DMS153 treated with DMSO at 0.1 percent for 48 hours (cell line): ENCODE measurements around the gene FKBP5.
"Not testable (repeated sequence)": the region's sequence is repeated elsewhere in the genome, so short reads cannot be mapped to it uniquely, and the experiment has no call there.

ENCODE experiments used
- DNase-seq: peaks from one replicate; lab custom pipeline; 2025; ENCODE audit not compliant: unreplicated experiment; lab: John Stamatoyannopoulos, UW

FKBP5 gene

DNA sequence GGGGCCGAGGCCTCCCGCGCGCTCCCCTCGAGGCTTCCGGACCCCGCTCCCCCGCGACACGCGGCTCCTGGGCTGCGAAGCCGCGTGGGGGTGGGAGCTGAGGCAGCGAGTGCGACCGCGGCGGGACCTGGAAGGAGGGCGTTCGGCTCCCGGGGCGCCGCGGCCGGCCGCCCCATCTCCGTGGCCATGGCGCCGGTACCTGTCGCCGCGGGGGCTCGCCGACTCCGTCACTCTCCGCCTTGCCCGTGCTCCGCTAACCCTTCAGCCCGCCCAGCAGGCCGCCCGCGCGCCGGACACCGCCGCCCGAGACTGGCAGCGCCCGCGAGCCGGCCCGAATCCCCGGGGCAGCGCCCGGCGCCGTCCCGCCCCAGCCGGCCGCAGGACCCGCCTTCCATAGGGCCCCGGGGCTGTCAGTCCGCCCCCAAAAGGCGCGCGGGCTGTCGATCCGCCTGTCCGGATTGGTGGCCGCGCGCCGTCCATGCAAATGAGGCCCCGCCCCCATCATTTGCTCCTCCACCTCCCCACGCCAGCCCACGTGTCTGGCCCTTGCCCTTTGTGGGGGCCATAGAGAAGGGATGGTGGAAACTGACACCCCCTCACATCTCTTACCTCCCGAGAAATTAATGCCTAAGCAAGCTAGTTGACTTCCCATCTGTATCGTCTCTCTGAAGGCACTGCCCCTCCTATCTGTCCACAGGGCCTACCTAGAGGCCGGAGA lies at the start of gene FKBP5:
TSS of gene FKBP5 (minus strand) at position 311 of the 718 bp plus-strand sequence. CDS start 46,091 bp downstream, outside the sequence.
- peak; percentile 72 for DNase-seq

DNA sequence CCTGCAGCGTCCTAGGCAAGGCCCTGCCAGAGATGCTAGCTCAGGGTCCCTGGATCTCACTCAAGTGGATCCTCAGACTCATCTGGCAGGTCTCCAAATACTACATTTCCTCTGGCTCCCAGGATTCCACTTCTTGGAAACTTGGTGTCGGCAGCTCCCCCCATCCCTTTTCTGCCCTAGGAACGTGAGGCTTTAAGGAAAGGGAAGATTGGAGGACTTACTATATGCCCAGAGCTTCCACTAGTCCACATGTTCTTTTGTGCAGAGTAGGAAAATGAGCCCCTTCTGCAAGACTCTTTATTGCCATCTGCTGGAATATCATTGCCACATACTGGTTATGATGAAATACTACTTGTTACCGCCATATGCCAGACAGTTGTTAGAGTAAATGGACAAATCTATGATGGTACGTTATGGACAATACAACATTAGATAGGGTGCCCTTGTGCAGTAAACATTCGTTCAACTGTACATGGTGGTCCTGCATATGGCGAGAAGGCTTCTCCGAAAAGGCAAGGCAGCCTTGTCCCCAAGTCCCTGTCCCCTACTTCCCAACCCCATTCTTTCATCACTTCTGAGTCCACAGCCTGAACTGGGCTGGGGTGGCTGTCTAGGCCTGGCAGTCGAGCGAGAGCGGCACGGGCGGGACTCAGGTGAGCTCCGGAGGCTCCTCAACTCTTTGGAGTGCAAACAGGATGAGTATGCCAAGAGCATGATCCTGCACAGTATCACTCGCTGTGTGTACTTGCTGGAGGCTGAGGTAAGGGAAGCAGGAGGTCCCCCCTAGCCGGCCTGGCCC lies 48.9 kb upstream of the FKBP5 start:
- peak; percentile 82 for DNase-seq

DNA sequence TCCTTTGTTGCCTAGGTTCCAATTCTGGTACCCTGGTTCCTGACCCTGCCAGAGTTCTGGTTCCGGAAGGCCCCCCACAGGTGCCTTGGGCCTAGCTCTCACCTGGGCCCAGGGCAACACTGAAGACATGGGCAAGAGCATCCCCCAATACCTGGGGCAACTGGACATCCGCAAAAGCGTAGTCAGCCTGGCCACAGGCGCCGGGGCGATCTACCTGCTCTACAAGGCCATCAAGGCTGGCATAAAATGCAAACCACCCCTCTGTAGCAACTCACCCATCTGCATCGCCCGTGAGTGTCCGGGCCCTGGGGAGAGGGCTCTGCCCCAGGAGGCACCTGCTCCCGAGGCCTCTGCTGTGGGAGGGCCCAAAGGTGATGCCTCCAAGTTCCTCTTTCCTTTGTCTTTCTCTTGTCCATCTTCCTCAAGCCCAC lies 48.3 kb upstream of the FKBP5 start, which contains the start of gene ARMC12:
TSS of gene ARMC12 (plus strand) at position 51 of the 431 bp plus-strand sequence. CDS start at position 128, 77 bp downstream.
- DNase-seq, result no peak

DNA sequence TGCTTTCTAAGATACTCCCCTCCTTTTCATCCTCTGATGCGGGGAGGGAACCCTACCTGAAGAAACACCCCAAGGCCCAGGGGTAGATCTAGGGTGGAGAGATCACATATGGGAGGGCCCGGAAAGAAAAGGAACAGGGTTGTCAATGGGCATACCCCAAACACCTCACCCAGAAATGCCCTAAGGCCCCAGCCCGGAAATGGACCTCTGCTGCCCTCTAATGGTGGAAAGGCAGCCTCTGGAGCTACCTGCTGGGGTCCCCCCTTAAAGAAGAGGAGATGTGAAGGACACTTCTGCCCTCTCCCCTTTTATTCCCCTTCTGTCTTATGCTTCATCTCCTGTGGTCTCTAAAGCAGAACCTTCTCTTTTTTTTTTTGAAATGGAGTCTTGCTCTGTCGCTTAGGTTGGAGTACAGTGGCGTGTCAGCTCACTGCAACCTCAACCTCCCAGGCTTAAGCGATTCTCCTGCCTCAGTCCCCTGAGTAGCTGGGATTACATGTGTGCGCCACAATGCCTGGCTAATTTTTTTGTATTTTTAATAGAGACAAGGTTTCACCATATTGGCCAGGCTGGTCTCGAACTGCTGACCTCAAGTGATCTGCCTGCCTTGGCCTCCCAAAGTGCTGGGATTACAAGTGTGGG lies 47.7 kb upstream of the FKBP5 start:
- peak; percentile 62 for DNase-seq

DNA sequence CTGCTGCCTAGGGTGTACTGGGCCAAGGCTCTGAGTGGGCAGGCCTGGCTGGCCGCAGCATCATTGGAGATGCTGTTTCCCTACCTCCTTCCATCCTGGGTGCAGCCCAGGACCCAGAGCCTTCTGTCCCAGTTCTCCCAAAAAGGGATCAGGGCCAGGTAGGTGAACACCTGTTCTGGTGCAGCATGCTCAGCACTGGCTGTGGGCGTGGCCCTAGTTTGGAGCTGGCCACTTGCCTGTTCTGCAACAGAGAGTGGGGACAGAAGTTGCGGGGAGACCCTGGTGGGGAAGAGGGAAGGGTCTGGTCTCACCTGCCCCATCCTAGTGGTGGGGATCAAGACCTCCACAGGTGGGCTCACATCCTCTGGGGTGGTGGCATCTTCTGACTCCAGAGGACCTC lies 46.7 kb upstream of the FKBP5 start:
- no peak for DNase-seq

DNA sequence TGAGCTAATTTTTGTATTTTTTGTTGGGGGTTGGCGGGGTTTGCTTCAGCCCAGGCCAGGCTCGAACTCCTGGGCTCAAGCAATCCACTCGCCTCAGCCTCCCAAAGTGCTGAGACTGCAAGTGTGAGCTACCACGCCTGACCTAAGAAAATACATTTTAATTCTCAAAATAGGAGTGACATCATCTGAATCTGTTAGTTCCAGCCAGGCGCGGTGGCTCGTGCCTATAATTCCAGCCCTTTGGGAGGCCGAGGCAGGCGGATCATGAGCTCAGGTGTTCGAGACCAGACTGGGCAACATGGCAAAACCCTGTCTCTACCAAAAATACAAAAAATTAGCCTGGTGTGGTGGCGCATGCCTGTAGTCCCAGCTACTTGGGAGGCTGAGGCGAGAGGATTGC lies 45.6 kb upstream of the FKBP5 start:
- DNase-seq, result not testable (repeated sequence)

DNA sequence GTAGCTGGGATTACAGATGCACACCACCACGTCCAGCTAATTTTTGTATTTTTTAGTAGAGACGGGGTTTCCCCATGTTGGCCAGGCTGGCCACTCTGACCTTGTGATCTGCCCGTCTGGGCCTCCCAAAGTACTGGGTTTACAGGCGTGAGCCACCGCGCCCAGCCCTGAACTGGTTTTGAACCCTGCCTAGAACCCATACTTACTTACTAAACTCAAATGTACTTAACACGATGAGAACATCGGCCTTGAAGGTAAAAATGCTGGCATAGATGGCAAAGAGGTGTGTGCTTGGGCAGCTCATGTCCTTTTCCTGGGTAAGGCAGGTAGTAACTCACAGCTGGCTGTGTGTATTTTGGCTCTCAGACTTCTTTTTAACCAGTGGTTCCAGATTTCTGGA lies 44.9 kb upstream of the FKBP5 start:
- no peak for DNase-seq

DNA sequence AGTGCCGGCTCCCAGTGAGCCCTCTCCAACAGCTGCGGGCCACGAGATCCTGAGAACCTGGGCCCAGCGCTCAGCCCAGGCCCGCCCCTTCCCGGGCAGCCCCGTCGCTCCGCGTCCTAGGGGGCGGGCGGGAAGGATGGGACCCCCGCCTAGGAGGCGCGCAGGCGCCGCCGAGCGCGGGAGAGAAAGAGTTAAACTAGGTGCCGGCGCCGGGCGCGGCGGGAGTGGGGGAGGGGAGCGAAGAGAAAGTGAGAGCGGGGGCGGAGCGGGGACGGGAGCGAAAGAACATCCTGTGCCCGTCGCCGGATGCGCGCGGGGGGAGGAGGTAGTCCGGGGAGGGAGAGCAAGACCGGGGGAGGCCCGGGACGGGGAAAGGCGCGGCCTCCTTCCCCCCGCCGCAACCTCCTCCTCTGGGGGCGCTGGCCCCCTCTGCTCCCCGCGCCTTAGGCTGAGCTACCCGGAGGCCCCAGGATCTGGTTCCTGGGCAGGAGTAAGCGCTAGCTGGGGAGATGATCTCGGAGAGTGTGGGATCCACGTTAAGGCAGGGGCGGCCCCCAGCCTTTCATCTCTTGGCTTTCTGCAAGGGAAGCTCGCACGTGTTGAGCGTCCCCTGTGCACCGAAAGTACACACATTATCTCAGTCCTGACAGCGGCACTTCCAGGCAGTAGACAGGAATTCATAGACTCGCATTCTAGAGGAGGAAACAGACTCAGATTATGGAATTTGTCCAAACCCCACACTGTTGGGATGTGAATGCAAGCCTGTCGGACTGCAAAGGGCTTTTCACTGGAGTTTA lies 43.2 kb upstream of the FKBP5 start:
- DNase-seq, result peak; percentile 71

DNA sequence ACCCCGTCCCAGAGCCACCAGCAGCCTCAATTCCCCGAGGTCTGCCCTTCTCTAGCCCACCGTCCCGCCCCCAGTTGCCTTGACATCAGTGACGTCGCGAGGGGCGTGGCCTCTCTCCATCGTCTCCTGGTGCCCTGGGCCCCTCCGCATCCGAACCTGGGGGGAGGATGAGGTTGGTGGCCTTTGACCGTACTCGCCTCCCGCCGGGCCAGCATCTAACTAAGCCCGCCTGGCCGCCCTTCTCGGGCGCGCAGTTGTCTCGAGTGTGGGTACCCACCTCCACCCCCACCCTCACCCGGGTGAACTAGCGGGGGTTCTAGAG lies 42.7 kb upstream of the FKBP5 start:
- peak; percentile 87 for DNase-seq

DNA sequence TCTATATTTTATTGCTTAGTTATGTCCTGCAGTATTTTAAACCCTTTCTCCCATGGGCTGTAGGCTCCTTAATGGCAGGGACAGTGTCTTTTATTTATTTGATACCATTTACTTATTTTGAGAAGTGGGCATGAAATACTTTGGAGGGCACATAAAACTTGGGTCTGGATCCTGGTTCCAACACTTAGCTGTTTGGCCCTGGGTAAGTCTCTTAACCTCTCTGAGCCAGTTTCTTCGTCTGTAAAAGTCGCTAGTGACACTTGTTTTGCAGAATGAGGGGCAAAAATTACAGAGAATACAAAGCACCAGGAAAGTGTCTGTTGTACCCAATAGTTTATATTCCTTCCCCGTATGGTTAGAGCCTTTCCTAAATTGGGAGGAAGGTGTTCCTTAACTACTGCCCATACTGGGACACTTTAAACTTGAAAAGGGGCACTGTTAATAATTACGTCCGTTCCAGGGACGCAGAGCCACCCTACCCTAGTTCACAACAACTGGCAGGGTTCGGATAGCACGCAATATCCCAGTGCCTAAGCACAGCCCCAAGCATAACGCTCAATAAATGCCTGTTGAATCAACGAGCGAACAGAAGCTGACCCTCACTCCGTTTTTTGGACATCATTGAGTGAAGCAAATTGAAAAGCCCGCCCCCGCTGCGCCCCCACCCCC lies 42.2 kb upstream of the FKBP5 start:
- no peak for DNase-seq

DNA sequence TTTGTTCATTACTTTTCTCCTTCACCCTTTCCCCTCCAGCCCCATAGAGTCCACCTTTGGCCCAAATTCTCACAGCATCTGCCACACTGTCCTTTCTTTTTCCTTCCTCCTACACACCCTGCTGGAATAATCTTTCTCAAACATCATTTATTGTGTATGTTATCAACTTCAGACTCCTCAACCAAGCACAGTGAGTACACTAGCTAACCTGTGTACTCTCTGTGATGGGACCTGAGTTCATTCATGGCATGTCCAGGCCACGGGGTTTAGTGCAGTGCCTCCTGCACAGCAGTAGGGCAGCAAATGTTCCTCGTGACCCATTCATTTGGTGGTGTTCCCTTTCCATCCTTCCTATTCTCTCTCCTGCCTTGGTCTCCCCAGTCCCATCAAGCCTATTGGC lies 41.0 kb upstream of the FKBP5 start:
- DNase-seq, result no peak

DNA sequence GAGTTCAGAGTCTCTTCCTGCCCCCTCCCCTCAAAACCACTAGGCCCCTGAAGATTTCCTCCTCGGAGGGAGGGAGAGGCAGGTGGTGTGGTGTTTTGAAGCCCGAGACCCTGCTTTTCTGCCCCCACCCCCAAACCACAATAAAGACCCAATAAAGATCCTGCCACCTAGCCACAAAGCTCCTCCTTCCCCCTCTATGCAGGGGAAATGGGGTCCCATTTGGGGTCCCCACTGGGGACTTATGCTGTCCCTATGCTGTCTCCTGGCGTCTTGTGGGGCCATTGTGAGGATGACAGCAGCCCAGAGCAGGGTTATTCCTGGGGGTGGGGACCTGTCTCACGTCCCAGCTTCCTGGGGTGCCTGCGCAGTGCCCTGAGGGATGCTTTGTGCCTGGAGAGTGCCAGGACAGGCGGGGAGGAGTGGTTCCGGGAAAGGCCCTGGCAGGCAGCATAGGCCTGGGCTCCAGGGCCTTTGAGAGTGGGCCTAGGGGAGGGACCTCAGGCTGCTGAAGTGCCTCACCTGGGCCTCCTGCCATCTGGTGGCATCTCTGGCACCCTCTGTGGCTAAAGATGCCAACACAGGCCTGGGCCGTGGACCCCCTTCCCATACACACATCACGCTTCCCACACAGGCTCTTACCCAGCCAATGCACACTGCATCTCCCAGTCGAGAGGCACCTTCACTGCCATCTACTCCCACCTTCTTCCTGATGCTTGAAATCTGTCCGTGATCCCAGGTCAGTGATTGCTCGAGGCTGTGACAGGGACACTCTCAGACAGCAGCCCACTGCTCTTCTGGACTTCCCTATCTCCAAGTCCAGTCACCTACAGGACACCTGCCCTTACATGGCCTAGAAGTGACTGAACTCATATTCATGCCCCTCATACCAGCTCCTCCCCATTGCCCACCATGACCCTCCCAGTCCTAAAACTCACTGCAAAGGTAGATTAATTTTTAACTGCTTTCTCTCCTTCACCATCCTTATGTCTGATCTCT lies 40.3 kb upstream of the FKBP5 start:
- peak; percentile 12 for DNase-seq

DNA sequence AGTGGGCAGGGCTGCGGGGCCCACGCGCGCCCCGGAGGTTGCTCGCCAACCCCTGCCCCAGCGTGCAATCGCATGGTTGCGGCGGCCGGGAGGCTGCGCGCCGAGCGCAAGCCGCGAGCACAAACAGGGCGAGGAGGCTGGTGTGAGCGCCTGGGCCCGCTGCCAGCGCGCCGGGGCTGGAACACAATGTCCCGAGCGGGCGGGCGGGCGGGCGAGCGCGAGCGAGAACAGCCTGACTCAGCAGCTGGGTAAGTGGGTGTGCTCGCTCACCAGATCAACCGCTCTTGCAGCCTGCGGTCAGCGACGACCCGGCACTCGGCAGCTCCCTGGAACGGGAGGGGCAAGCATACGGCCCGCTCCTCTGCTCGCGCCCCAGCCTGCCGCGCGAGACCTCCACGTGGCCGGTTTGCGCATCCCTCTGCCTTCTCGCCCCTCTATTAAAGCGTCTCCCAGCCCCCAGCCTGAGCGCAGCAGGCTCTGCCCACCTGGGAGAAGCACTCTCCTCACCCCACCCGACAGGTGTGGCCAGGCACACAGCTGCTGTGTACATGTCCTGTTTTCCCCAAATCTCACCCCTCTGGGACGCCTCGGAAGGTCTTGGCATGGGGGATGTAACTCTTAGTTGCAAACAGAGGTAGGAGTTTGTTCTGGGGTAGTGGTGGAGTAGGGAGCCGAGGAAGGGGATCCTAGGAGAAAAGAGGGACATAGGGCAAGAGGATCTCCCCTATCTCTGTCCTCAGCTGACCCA lies 39.4 kb upstream of the FKBP5 start:
- DNase-seq, result peak; percentile 63

DNA sequence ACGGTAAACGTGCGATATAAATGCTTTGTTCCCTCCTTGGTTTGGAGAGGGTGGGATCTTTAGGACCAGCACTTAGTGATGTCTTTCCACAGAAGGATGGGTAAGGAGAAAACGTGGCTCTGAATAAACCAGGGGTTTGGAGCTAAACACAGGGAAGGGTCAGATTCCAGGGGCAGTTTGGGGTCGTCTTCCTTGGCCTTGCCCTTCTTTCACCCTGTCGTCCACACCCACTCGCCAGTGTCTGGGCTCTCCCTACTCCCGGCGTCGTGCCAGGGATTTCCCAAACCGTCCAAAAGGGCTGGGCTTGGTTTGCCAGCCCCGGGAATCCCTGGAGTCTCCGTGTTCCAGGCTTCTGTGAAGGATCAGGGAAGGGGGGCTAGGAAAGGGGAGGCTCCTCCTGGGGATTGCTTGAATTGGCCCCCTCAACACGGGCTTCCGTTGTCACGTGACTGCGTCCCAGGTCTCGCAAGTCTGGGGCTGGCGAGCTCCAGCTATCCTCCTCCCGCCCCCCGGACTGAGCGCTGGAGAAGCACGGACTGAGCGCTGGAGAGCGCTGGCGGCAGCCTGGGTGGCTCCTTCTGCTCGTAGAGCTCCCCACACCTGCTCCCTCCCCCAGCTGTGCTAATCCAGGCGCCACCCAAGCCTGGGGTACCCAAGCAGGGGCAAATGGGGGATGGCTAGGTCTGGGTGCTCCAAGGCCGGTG lies 38.7 kb upstream of the FKBP5 start:
- peak; percentile 60 for DNase-seq

DNA sequence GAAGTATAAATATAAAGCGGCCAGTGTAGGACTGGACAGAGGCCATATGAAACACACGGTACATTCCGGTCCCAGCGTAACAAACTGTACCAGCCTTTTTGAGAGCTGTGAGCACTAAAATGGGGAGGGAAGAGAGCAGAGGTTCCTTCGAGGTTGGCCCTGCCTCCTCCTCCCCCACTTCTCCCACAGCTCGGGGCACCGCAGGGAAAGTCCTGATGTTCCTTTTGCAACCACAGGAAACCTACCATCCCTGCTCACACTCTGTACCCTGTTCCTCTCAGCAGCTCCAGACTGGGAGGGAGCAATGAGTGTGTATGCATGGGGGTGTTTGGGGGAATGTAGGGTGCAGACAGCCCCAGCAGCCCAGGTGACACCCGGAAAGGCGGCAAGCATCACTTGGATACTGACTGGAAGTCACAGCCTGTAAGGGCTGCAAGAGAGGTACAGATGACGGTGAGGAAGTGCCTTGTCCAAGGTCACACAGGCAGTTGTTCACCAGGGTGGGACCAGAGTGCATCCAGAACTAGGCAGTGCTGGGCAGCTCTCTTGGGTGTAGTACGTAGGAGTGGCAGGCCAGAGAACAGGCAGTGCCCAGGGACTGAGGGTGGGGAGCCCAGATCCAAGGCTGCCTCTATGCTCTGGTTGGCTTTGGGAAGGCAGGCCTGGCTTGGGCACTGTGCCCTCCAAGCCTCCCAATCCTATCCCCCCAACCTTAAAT lies 37.2 kb upstream of the FKBP5 start:
- no peak for DNase-seq

DNA sequence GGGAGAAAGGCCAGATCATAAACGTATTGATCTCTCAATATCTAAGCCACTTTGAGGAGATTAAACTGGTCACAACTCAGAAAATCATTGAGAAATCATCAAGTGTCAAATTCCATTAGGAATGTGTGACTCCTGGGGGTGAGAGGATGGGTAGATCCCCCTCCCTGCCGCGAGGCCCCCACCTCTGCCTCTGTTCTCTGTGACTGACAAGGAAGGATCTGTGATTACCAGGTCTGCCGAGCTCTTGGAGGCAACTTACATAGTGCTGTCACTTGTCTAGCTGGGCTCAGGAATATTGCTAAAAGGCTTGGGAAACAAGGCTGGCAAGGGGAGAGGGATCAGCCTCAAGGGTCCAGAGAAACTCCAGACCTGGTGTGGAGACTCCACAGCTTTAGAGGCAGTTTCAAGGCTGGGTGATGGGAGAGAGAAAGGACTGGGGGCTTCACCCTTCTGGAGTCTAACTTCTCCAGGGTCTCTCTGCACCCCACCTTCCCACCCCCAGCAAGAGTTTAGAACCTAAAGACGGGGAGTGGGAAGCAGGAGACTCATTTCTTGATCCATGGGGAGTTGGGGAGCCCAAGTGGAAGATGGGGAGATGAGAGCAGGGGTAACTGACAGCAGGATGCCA lies 36.5 kb upstream of the FKBP5 start:
- DNase-seq, result no peak

DNA sequence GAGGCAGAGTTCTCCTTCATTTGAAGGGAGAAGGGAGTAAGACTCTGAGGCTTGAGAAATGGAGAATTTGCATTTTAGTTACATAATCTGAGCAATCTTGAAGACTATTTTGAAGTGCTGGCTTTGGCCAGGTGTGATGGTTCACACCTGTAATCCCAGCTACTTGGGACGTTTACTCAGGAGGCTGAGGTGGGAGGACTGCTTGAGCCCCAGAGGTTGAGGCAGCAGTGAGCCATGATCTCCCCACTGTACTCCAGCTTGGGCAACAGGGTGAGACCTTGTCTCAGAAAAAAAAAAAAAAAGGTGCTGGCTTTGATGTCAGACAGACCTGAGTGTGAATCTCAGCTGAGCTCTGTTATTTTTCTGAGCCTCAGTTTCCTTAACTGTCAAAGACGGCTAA lies 35.8 kb upstream of the FKBP5 start:
- DNase-seq, result no peak
